T-cell (primary cell): ENCODE results near the gene PRDM11. TPM values are rescaled to one million over a fixed set of nuclear protein-coding genes. Genes with fewer than 3 reads are reported as not detected.

Experiments
- ATAC-seq, 4 experiments: fragments of 200-7000 bp in 3 of 4; fragments of 150-1000 bp in 1 of 4; cut with Tn5 transposase; replicated peaks in 1 of 4; 1 replicate in 3 of 4; 2 replicates in 1 of 4; pipeline ENCODE4 v1.10.0; 2021; ENCODE audit warnings: moderate library complexity in 3 of 4, mild to moderate bottlenecking in 2 of 4, moderate number of reproducible peaks in 1 of 4
- CTCF ChIA-PET, 2 donors: fragments of 300-600 bp; sonication (Branson Sonifier 250); formaldehyde crosslinking; loops; one replicate each; lab custom pipeline; 2022; ENCODE audit warnings: antibody characterized with exemption in 2 of 2; lab: Charles Lee
- POLR2A ChIA-PET, 2 donors: fragments of 300-600 bp; sonication (Branson Sonifier 250); formaldehyde crosslinking; loops; one replicate each; lab custom pipeline; 2022; ENCODE audit warnings: antibody characterized with exemption in 2 of 2; lab: Charles Lee
- DNase-seq, 35 experiments: peaks; one replicate each; pipeline versions ENCODE4 v3.0.0 to v3.0.0-alpha.2; 2013 to 2023
- H3K27ac ChIP-seq: one replicate; pipeline ENCODE4 v1.5.1; 2013; ENCODE audit warnings: low read length
- H3K27me3 ChIP-seq, 2 experiments: replicated peaks in 1 of 2; 1 replicate in 1 of 2; 2 replicates in 1 of 2; pipeline versions ENCODE4 v1.6.1 to v1.7.0; 2013; ENCODE audit warnings: low read length in 1 of 2, mixed read lengths in 1 of 2; ENCODE audit not compliant: control insufficient read depth in 2 of 2, insufficient read depth in 2 of 2; ENCODE audit errors: extremely low read depth in 1 of 2
- H3K36me3 ChIP-seq, 2 donors: 1 replicate in 1 of 2; 2 replicates in 1 of 2; pipeline versions ENCODE4 v1.6.1 to v1.7.0; 2013; ENCODE audit warnings: low read length in 1 of 2; ENCODE audit not compliant: control insufficient read depth in 2 of 2, insufficient read depth in 1 of 2; ENCODE audit errors: extremely low read depth in 1 of 2
- H3K4me1 ChIP-seq, 2 experiments: 1 replicate in 1 of 2; 2 replicates in 1 of 2; pipeline versions ENCODE4 v1.6.1 to v1.7.0; 2013; ENCODE audit warnings: low read length in 2 of 2, mixed read lengths in 1 of 2; ENCODE audit not compliant: insufficient read depth in 2 of 2, control insufficient read depth in 1 of 2; ENCODE audit errors: extremely low read depth in 1 of 2
- H3K4me3 ChIP-seq, 2 donors: 1 replicate in 1 of 2; 2 replicates in 1 of 2; pipeline versions ENCODE4 v1.5.1 to v1.7.0; 2013; ENCODE audit warnings: mild to moderate bottlenecking in 2 of 2, low read length in 1 of 2, moderate library complexity in 1 of 2; ENCODE audit not compliant: control insufficient read depth in 1 of 2; ENCODE audit errors: extremely low read depth in 1 of 2
- H3K9me3 ChIP-seq: 2 replicates; pipeline ENCODE4 v1.7.0; 2013
- H3K27ac Mint-ChIP-seq, 2 donors: one replicate each; pipeline ENCODE4 v1.8.0; 2020 to 2021; ENCODE audit warnings: mild to moderate bottlenecking in 2 of 2, mixed read lengths in 2 of 2
- H3K27me3 Mint-ChIP-seq, 2 donors: one replicate each; pipeline ENCODE4 v1.8.0; 2021 to 2022; ENCODE audit warnings: mixed read lengths in 2 of 2
- H3K36me3 Mint-ChIP-seq: one replicate; pipeline ENCODE4 v1.8.0; 2021; ENCODE audit warnings: mixed read lengths
- H3K4me1 Mint-ChIP-seq, 3 donors: one replicate each; pipeline ENCODE4 v1.8.0; 2020 to 2022; ENCODE audit warnings: mixed read lengths in 3 of 3, mild to moderate bottlenecking in 1 of 3
- H3K4me3 Mint-ChIP-seq, 3 donors: one replicate each; pipeline ENCODE4 v1.8.0; 2020 to 2022; ENCODE audit warnings: mild to moderate bottlenecking in 3 of 3, mixed read lengths in 3 of 3, moderate library complexity in 3 of 3
- H3K9me3 Mint-ChIP-seq, 3 donors: one replicate each; pipeline ENCODE4 v1.8.0; 2020 to 2022; ENCODE audit warnings: mixed read lengths in 3 of 3
- WGBS: methylation state at CpG from one replicate; pipeline ENCODE4 v1.1.5; 2013; ENCODE audit warnings: missing lambda C conversion rate; ENCODE audit not compliant: insufficient coverage; 5-methylcytosine and 5-hydroxymethylcytosine counted together
- total RNA-seq, 35 experiments: library from RNA in 6 of 35; stranded (reverse) in 6 of 35; fragments of 120-200 nt in 1 of 35; gene quantifications; one replicate each; pipeline versions ENCODE4 v1.2.1 to v1.2.4 and lab custom pipeline; 2013 to 2026

Gene PRDM11
- total RNA-seq, 5 donors from 2014 or later (not counting 1 experiment from before 2014, with no cell fraction given) = 8.7 to 12.5 (median 10.6) TPM

DNA sequence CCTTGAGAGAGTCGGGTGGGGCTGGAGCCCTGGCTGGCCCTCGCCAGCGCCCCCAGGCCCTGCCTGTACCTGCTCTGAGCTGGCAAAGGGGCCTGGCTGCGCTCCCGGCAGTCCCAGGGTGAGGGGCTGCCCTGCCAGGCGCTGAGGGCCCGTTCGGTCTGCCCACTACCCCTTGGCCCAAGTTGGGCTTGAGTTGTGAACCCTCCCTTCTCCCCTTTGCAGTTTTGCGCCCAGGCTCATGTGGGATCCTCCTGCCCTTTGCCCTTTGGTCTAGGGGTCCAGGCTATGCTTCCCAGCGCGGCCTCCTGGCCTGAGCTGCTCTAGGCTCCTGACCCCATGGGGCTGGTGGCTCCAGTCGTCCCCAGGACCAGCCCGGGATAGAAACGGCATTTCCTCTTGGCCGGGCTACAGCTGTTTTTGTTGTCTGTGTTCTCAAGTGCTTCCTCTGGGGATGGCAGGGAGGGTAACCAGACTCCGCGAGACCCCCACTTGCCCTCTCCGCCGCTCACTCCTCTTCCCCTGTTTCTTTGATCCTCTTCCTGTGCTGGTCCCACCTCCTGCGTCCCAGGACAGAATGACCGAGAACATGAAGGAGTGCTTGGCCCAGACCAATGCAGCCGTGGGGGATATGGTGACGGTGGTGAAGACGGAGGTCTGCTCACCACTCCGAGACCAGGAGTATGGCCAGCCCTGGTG is 34.9 kb downstream of the PRDM11 start:
- Histone ChIP-seq H3K27ac (no peak overlapping the region), H3K36me3 (peaks cover 2 to 20% of the 10 kb centered on the region in 2 donors), H3K9me3 (no peaks in the 10 kb centered on the region), H3K4me3 (no peak overlapping the region), H3K27me3 (peaks cover 0 to 32% of the 10 kb centered on the region in 2 experiments), H3K4me1 (peaks cover 0 to 17% of the 10 kb centered on the region in 2 experiments)
- 83% methylated on average over 21 of the region's 25 CpGs for WGBS
- Mint-ChIP-seq H3K27ac (no peak overlapping the region), H3K9me3 (no peaks in the 10 kb centered on the region), H3K36me3 (peaks cover 12% of the 10 kb centered on the region), H3K27me3 (peaks cover 21 to 22% of the 10 kb centered on the region in 2 donors), H3K4me1 (peaks cover 15 to 19% (median 16%) of the 10 kb centered on the region in 3 donors), H3K4me3 (peak overlapping the region; percentile 28 to 52 (median 31))
- ATAC-seq = no peak
- DNase-seq = no peak
- CTCF ChIA-PET = no interaction called here
- POLR2A ChIA-PET = no interaction called here

DNA sequence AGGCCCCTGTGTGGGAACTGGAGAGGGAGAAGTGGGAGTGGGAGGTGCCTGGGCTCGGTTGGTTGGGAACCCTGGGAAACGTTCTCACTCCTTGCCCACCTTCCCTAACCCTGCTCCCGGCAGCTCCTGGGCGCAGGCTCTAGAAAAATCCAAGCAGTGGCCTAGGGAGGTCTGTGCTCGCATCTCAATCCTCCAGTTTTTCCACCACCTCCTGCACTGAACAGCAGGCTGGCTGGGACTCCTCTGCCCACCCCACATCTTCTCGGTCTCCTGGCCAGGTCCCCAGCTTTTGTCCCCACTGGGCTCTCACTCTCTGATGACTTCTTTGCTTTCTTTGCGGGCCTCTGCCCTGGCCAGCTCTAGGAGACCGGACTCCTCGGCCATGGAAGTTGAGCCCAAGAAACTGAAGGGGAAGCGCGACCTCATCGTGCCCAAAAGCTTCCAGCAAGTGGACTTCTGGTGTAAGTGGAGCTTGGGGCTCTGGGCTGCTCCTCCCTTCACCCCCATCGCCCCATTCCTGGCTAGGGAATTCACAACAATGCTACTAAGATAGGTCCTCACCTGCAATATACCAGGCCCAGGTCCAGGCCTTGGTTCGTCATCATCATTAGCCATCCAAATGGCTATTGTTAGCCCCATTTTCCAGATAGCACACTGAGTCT is 35.6 kb downstream of the PRDM11 start:
- Mint-ChIP-seq H3K4me1 (peaks cover 15 to 19% (median 16%) of the 10 kb centered on the region in 3 donors), H3K4me3 (peak overlapping the region; percentile 4 to 52 (median 34)), H3K27me3 (peaks cover 21 to 22% of the 10 kb centered on the region in 2 donors), H3K27ac (no peak overlapping the region), H3K9me3 (no peaks in the 10 kb centered on the region), H3K36me3 (peaks cover 14% of the 10 kb centered on the region)
- POLR2A ChIA-PET = no interaction called here
- CTCF ChIA-PET = no interaction called here
- WGBS = 100% methylated on average over 10 of the region's 14 CpGs
- Histone ChIP-seq H3K9me3 (no peaks in the 10 kb centered on the region), H3K4me1 (peaks cover 0 to 17% of the 10 kb centered on the region in 2 experiments), H3K4me3 (no peak overlapping the region), H3K36me3 (peaks cover 2 to 21% of the 10 kb centered on the region in 2 donors), H3K27ac (no peak overlapping the region), H3K27me3 (peaks cover 0 to 29% of the 10 kb centered on the region in 2 experiments)
- ATAC-seq (no peak), DNase-seq (no peak)

DNA sequence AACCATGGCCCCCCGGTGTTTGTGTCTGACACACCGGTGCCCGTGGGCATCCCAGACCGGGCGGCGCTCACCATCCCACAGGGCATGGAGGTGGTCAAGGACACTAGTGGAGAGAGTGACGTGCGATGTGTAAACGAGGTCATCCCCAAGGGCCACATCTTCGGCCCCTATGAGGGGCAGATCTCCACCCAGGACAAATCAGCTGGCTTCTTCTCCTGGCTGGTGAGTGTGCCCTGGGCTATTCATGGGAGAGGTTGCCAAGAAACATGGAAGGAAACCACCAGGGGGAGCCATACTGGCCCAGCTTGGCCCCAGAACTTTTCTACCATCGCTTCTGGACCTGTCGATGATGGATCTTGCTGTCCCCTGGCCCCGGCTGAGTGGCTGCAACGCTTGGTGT is 36.5 kb downstream of the PRDM11 start:
- peaks cover 19% of the 10 kb centered on the region for H3K36me3 Mint-ChIP-seq
- peaks cover 15 to 22% of the 10 kb centered on the region in 2 donors for H3K27me3 Mint-ChIP-seq
- ChIA-PET CTCF (no interaction called here), POLR2A (no interaction called here)
- H3K27me3 ChIP-seq = peaks cover 0 to 27% of the 10 kb centered on the region in 2 experiments
- peaks cover 15 to 19% (median 16%) of the 10 kb centered on the region in 3 donors for H3K4me1 Mint-ChIP-seq
- no peak overlapping the region for H3K27ac Mint-ChIP-seq
- no peaks in the 10 kb centered on the region for H3K9me3 Mint-ChIP-seq
- H3K4me1 ChIP-seq = peaks cover 0 to 17% of the 10 kb centered on the region in 2 experiments
- no peaks in the 10 kb centered on the region for H3K9me3 ChIP-seq
- DNase-seq (peak in 1 of 35 experiments; percentile 27), ATAC-seq (no peak)
- H3K36me3 ChIP-seq = peaks cover 2 to 24% of the 10 kb centered on the region in 2 donors
- H3K4me3 ChIP-seq = no peak overlapping the region
- H3K4me3 Mint-ChIP-seq = peak overlapping the region in 2 of 3 donors; percentile 10 to 19
- 99% methylated on average over 13 of the region's 14 CpGs for WGBS
- H3K27ac ChIP-seq = no peak overlapping the region

DNA sequence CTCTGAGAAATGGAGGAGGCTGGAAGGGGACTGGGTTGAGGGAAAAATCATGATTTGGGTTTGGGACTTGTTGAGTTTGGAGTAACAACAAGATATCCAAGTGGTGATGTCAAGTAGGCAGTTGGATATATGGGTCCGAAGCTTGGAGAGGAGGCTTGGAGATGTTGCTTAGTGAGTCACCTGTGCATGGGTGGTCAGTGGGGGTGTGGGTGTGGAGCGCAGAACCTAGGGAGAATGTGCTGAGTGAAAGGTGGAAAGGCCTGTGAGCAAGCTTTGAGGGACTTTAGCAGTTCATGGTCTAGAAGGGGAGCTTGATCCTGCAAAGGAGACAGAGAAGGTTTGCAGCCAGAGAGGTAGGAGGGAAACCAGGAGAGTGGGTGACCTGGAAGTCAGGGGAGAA is 38.2 kb downstream of the PRDM11 start:
- Histone ChIP-seq H3K9me3 (no peaks in the 10 kb centered on the region), H3K4me1 (peaks cover 0 to 11% of the 10 kb centered on the region in 2 experiments), H3K36me3 (peaks cover 2 to 24% of the 10 kb centered on the region in 2 donors), H3K27ac (no peak overlapping the region), H3K4me3 (no peak overlapping the region), H3K27me3 (peaks cover 0 to 14% of the 10 kb centered on the region in 2 experiments)
- H3K27ac Mint-ChIP-seq = no peak overlapping the region
- CTCF ChIA-PET = no interaction called here
- ATAC-seq = no peak
- peaks cover 28% of the 10 kb centered on the region for H3K36me3 Mint-ChIP-seq
- H3K9me3 Mint-ChIP-seq = no peaks in the 10 kb centered on the region
- H3K27me3 Mint-ChIP-seq = peaks cover 0 to 4% of the 10 kb centered on the region in 2 donors
- DNase-seq = no peak
- no peak overlapping the region for H3K4me3 Mint-ChIP-seq
- 95% methylated on average over 2 of the region's 2 CpGs for WGBS
- POLR2A ChIA-PET = no interaction called here
- peaks cover 4 to 7% (median 6%) of the 10 kb centered on the region in 3 donors for H3K4me1 Mint-ChIP-seq

DNA sequence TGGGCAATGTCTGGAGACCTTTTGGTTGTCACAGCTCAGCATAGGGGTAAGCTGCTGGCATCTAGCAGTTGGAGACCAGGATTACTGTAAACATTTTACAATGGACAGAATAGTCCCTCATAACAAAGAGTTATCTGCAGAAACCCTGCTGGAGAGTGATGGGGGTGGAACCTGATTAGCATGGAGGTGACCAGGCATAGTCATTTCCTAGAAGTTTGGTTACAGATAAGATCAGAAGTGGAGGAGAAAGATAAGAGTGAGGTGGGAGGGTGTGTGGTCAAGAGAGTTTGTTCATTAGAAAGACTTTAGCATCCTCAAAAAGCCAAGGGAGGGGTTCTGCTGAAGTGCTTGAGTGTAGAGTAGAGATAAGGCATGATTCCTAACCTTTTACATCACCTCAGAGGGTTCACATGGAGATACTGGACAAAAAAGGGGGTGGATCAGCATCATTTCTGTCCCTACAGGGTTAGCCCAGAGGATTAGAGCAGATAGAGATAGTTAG is 38.8 kb downstream of the PRDM11 start:
- POLR2A ChIA-PET = no interaction called here
- no peak overlapping the region for H3K27ac Mint-ChIP-seq
- peaks cover 0 to 9% of the 10 kb centered on the region in 2 experiments for H3K27me3 ChIP-seq
- H3K36me3 Mint-ChIP-seq = peaks cover 32% of the 10 kb centered on the region
- CTCF ChIA-PET = no interaction called here
- H3K36me3 ChIP-seq = peaks cover 2 to 24% of the 10 kb centered on the region in 2 donors
- H3K27me3 Mint-ChIP-seq = no peaks in the 10 kb centered on the region
- H3K4me1 Mint-ChIP-seq = peaks cover 0 to 2% (median 0%) of the 10 kb centered on the region in 3 donors
- no peaks in the 10 kb centered on the region for H3K9me3 Mint-ChIP-seq
- H3K27ac ChIP-seq = no peak overlapping the region
- ATAC-seq (no peak), DNase-seq (no peak)
- H3K4me3 ChIP-seq = no peak overlapping the region
- H3K4me3 Mint-ChIP-seq = no peak overlapping the region
- peaks cover 0 to 6% of the 10 kb centered on the region in 2 experiments for H3K4me1 ChIP-seq
- H3K9me3 ChIP-seq = no peaks in the 10 kb centered on the region

DNA sequence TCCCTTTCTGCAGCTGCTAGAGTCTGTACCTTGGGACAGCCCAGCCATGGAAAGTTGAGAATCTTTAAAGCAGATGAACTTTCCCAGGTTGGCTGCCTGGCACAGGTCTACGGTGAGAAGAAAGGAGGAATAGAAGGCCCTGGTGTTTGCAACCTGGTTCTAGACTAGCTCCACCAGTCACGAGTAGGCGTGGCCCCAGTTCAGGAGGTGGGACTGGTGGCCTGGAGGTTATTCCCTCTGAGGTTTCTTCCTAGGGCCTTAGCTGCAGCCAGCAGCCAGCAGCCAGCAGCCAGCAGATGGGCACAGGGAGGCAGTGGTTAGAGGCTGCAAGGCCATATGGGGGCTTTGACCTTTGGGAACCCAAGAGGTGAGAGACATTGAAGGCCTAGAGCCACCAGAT is 40.9 kb downstream of the PRDM11 start:
- no peaks in the 10 kb centered on the region for H3K27me3 ChIP-seq
- no peaks in the 10 kb centered on the region for H3K4me1 Mint-ChIP-seq
- ATAC-seq (no peak), DNase-seq (no peak)
- H3K36me3 Mint-ChIP-seq = peaks cover 40% of the 10 kb centered on the region
- H3K4me1 ChIP-seq = no peaks in the 10 kb centered on the region
- H3K4me3 Mint-ChIP-seq = no peak overlapping the region
- H3K4me3 ChIP-seq = no peak overlapping the region
- 94% methylated on average over 3 of the region's 3 CpGs for WGBS
- H3K27ac Mint-ChIP-seq = no peak overlapping the region
- H3K27me3 Mint-ChIP-seq = no peaks in the 10 kb centered on the region
- no peak overlapping the region for H3K27ac ChIP-seq
- H3K9me3 Mint-ChIP-seq = no peaks in the 10 kb centered on the region
- no peaks in the 10 kb centered on the region for H3K9me3 ChIP-seq
- CTCF ChIA-PET = no interaction called here
- peaks cover 2 to 28% of the 10 kb centered on the region in 2 donors for H3K36me3 ChIP-seq
- POLR2A ChIA-PET = no interaction called here
